ENCODE measurements around the gene PLEKHA4.
A peak's percentile ranks its signal among the peaks of the same experiment; 100 is the strongest.
"Not testable (repeated sequence)": the region's sequence is repeated elsewhere in the genome, so short reads cannot be mapped to it uniquely, and the experiment has no call there.

Gene PLEKHA4

GRCh38 chr19:48795055-48795684 lies 73.2 kb downstream of the PLEKHA4 start:
- DNase-seq, result peak; percentile 68

GRCh38 chr19:48794291-48794690 lies 74.1 kb downstream of the PLEKHA4 start:
- DNase-seq, result no peak

- DNase-seq, result no peak
These were observed 75.1 kb downstream of the PLEKHA4 start for GRCh38 chr19:48793271-48793670.

- DNase-seq, result not testable (repeated sequence)
These were observed 81.1 kb downstream of the PLEKHA4 start for GRCh38 chr19:48787331-48787730.

Measured in NCI-H146 (cell line).